Mesenchymal stem cell (in vitro differentiated cells and primary cell): Measurements from ENCODE around the gene CAMTA1.

Experiments used
- DNase-seq: peaks from one replicate; pipeline ENCODE4 v3.0.0-alpha.2; 2013
- H2AFZ ChIP-seq: one replicate; pipeline ENCODE4 v1.6.1; 2013; ENCODE audit warnings: low read depth, mild to moderate bottlenecking, control low read depth, inconsistent platforms, low read length, moderate library complexity
- H2AK5ac ChIP-seq: 2 replicates; pipeline ENCODE4 v1.6.1; 2013; ENCODE audit warnings: low read length, moderate library complexity, mild to moderate bottlenecking, inconsistent platforms; ENCODE audit not compliant: severe bottlenecking
- H2BK120ac ChIP-seq: one replicate; pipeline ENCODE4 v1.6.1; 2013; ENCODE audit warnings: low read depth, mild to moderate bottlenecking, inconsistent platforms, low read length, moderate library complexity
- H2BK12ac ChIP-seq, 2 experiments: one replicate each; pipeline ENCODE4 v1.6.1; 2013; ENCODE audit warnings: inconsistent platforms in 2 of 2, low read length in 2 of 2, mild to moderate bottlenecking in 2 of 2, moderate library complexity in 2 of 2, control low read depth in 1 of 2
- H2BK15ac ChIP-seq: one replicate; pipeline ENCODE4 v1.6.1; 2013; ENCODE audit warnings: mild to moderate bottlenecking, low read depth, inconsistent platforms; ENCODE audit not compliant: poor library complexity, severe bottlenecking
- H2BK5ac ChIP-seq: 2 replicates; pipeline ENCODE4 v1.6.1; 2013; ENCODE audit warnings: low read depth, mild to moderate bottlenecking, low read length, control low read depth, inconsistent platforms; ENCODE audit not compliant: poor library complexity, severe bottlenecking
- H3K14ac ChIP-seq, 2 experiments: one replicate each; pipeline ENCODE4 v1.6.1; 2013; ENCODE audit warnings: inconsistent platforms in 2 of 2, low read length in 2 of 2, control low read depth in 1 of 2, mild to moderate bottlenecking in 1 of 2, moderate library complexity in 1 of 2
- H3K18ac ChIP-seq, 2 experiments: one replicate each; pipeline ENCODE4 v1.6.1; 2013; ENCODE audit warnings: inconsistent platforms in 2 of 2, low read length in 2 of 2, control low read depth in 1 of 2, low read depth in 1 of 2, mild to moderate bottlenecking in 1 of 2
- H3K23ac ChIP-seq, 2 experiments: one replicate each; pipeline ENCODE4 v1.6.1; 2013; ENCODE audit warnings: inconsistent platforms in 2 of 2, low read length in 2 of 2, mild to moderate bottlenecking in 2 of 2, moderate library complexity in 2 of 2, control low read depth in 1 of 2
- H3K27ac ChIP-seq: 2 replicates; pipeline ENCODE4 v1.5.1; 2013; ENCODE audit warnings: mild to moderate bottlenecking, moderate library complexity, low read length, control low read depth, inconsistent platforms; ENCODE audit not compliant: poor library complexity, severe bottlenecking
- H3K27me3 ChIP-seq, 2 experiments: 2 replicates each; pipeline versions ENCODE4 v1.6.1 to v1.7.0; 2013; ENCODE audit warnings: low read length in 2 of 2, mild to moderate bottlenecking in 2 of 2, moderate library complexity in 2 of 2, control low read depth in 1 of 2, inconsistent platforms in 1 of 2; ENCODE audit not compliant: control insufficient read depth in 1 of 2, insufficient read depth in 1 of 2
- H3K36me3 ChIP-seq, 2 experiments: 2 replicates each; pipeline versions ENCODE4 v1.6.1 to v1.7.0; 2013; ENCODE audit warnings: low read length in 2 of 2, control low read depth in 1 of 2, inconsistent platforms in 1 of 2, low read depth in 1 of 2, mild to moderate bottlenecking in 1 of 2; ENCODE audit not compliant: insufficient read depth in 2 of 2, control insufficient read depth in 1 of 2
- H3K4ac ChIP-seq, 2 experiments: one replicate each; pipeline ENCODE4 v1.6.1; 2013; ENCODE audit warnings: inconsistent platforms in 2 of 2, low read length in 2 of 2, mild to moderate bottlenecking in 2 of 2, moderate library complexity in 2 of 2, control low read depth in 1 of 2, low read depth in 1 of 2
- H3K4me1 ChIP-seq: 2 replicates; pipeline ENCODE4 v1.6.1; 2013; ENCODE audit warnings: low read depth, low read length, control low read depth; ENCODE audit not compliant: control insufficient read depth, insufficient read depth
- H3K4me2 ChIP-seq: 2 replicates; pipeline ENCODE4 v1.6.1; 2013; ENCODE audit warnings: low read length, mild to moderate bottlenecking, inconsistent platforms; ENCODE audit not compliant: poor library complexity, severe bottlenecking
- H3K4me3 ChIP-seq, 2 experiments: 2 replicates each; pipeline versions ENCODE4 v1.5.1 to v1.7.0; 2013; ENCODE audit warnings: low read length in 2 of 2, mild to moderate bottlenecking in 2 of 2, control low read depth in 1 of 2, low read depth in 1 of 2; ENCODE audit not compliant: insufficient read depth in 1 of 2
- H3K79me1 ChIP-seq: replicated peaks from 2 replicates; pipeline ENCODE4 v1.6.1; 2013; ENCODE audit warnings: mild to moderate bottlenecking, control low read depth, low read length, inconsistent platforms; ENCODE audit not compliant: poor library complexity, severe bottlenecking
- H3K9ac ChIP-seq: 2 replicates; pipeline ENCODE4 v1.7.0; 2013; ENCODE audit warnings: mild to moderate bottlenecking, low read length, moderate library complexity
- H3K9me3 ChIP-seq: 2 replicates; pipeline ENCODE4 v1.7.0; 2013; ENCODE audit warnings: mild to moderate bottlenecking, low read length; ENCODE audit not compliant: control insufficient read depth
- H4K8ac ChIP-seq: one replicate; pipeline ENCODE4 v1.6.1; 2013; ENCODE audit warnings: inconsistent platforms, mild to moderate bottlenecking, low read length, moderate library complexity
- H4K91ac ChIP-seq: one replicate; pipeline ENCODE4 v1.6.1; 2013; ENCODE audit warnings: mild to moderate bottlenecking, low read length, inconsistent platforms
- WGBS: methylation state at CpG from one replicate; pipeline ENCODE4 v1.1.7; 2013; ENCODE audit warnings: mixed read lengths; 5-methylcytosine and 5-hydroxymethylcytosine counted together

CAMTA1 gene

GRCh38 chr1:7432102-7432899 is 647.0 kb downstream of the CAMTA1 start:
- Histone ChIP-seq H3K4me3 (no peak overlapping the region), H3K23ac (no peak overlapping the region), H2BK5ac (no peak overlapping the region), H3K18ac (no peak overlapping the region), H2AK5ac (no peak overlapping the region), H4K91ac (no peak overlapping the region), H3K4me1 (peaks cover 12% of the 10 kb centered on the region), H2BK12ac (no peak overlapping the region), H3K79me1 (no peaks in the 10 kb centered on the region), H3K27ac (no peak overlapping the region), H3K9ac (no peak overlapping the region), H3K14ac (no peak overlapping the region), H2BK15ac (no peak overlapping the region), H2BK120ac (no peak overlapping the region), H2AFZ (no peak overlapping the region), H3K4ac (no peak overlapping the region), H3K4me2 (no peak overlapping the region), H4K8ac (no peak overlapping the region), H3K9me3 (no peaks in the 10 kb centered on the region), H3K27me3 (peaks cover 0 to 34% of the 10 kb centered on the region in 2 experiments), H3K36me3 (no peaks in the 10 kb centered on the region)
- no peak for DNase-seq
- WGBS: 87% methylated on average over 15 of the region's 15 CpGs

GRCh38 chr1:7432900-7433380 is 647.7 kb downstream of the CAMTA1 start:
- Histone ChIP-seq H3K4ac (no peak overlapping the region), H3K36me3 (no peaks in the 10 kb centered on the region), H3K27ac (no peak overlapping the region), H2BK120ac (no peak overlapping the region), H3K4me3 (no peak overlapping the region), H2BK15ac (no peak overlapping the region), H2BK5ac (no peak overlapping the region), H3K9ac (no peak overlapping the region), H3K79me1 (no peaks in the 10 kb centered on the region), H4K91ac (no peak overlapping the region), H3K27me3 (peaks cover 0 to 29% of the 10 kb centered on the region in 2 experiments), H3K9me3 (no peaks in the 10 kb centered on the region), H2AK5ac (no peak overlapping the region), H3K4me1 (peaks cover 8% of the 10 kb centered on the region), H3K23ac (no peak overlapping the region), H2AFZ (no peak overlapping the region), H3K18ac (no peak overlapping the region), H2BK12ac (no peak overlapping the region), H3K14ac (no peak overlapping the region), H4K8ac (no peak overlapping the region), H3K4me2 (no peak overlapping the region)
- no peak for DNase-seq
- 86% methylated on average over 5 of the region's 5 CpGs for WGBS

- no peak overlapping the region for H3K18ac ChIP-seq
- H3K14ac ChIP-seq: no peak overlapping the region
- H2BK120ac ChIP-seq: no peak overlapping the region
- H3K4me1 ChIP-seq: peaks cover 8% of the 10 kb centered on the region
- no peak for DNase-seq
- H4K91ac ChIP-seq: no peak overlapping the region
- H3K27ac ChIP-seq: no peak overlapping the region
- no peak overlapping the region for H2AFZ ChIP-seq
- no peak overlapping the region for H3K23ac ChIP-seq
- H3K9ac ChIP-seq: no peak overlapping the region
- no peak overlapping the region for H3K4me3 ChIP-seq
- no peaks in the 10 kb centered on the region for H3K9me3 ChIP-seq
- no peak overlapping the region for H2BK5ac ChIP-seq
- H4K8ac ChIP-seq: no peak overlapping the region
- no peak overlapping the region for H3K4ac ChIP-seq
- 93% methylated on average over 5 of the region's 5 CpGs for WGBS
- no peaks in the 10 kb centered on the region for H3K36me3 ChIP-seq
- no peak overlapping the region for H2BK15ac ChIP-seq
- H2BK12ac ChIP-seq: no peak overlapping the region
- H3K79me1 ChIP-seq: no peaks in the 10 kb centered on the region
- no peak overlapping the region for H3K4me2 ChIP-seq
- peaks cover 0 to 20% of the 10 kb centered on the region in 2 experiments for H3K27me3 ChIP-seq
- H2AK5ac ChIP-seq: no peak overlapping the region
These were observed 649.3 kb downstream of the CAMTA1 start for GRCh38 chr1:7434566-7434965.

- Histone ChIP-seq H3K4me1 (peaks cover 8% of the 10 kb centered on the region), H2BK15ac (no peak overlapping the region), H2BK12ac (no peak overlapping the region), H3K9me3 (no peaks in the 10 kb centered on the region), H3K4ac (no peak overlapping the region), H3K23ac (no peak overlapping the region), H2BK5ac (no peak overlapping the region), H3K18ac (no peak overlapping the region), H3K79me1 (no peaks in the 10 kb centered on the region), H3K27ac (no peak overlapping the region), H3K9ac (no peak overlapping the region), H3K4me3 (no peak overlapping the region), H2AFZ (no peak overlapping the region), H2BK120ac (no peak overlapping the region), H4K8ac (no peak overlapping the region), H3K14ac (no peak overlapping the region), H3K4me2 (no peak overlapping the region), H2AK5ac (no peak overlapping the region), H3K27me3 (peaks cover 0 to 20% of the 10 kb centered on the region in 2 experiments), H4K91ac (no peak overlapping the region), H3K36me3 (no peaks in the 10 kb centered on the region)
- 96% methylated on average over 14 of the region's 14 CpGs for WGBS
- DNase-seq: no peak
These were observed 650.2 kb downstream of the CAMTA1 start for GRCh38 chr1:7435276-7436055.
